ENCODE data around the gene CGA. TPM values are rescaled to one million over a fixed set of nuclear protein-coding genes. Genes with fewer than 3 reads are reported as not detected.

CGA gene
- total RNA-seq, 4 donors from 2014 or later, result not detected

DNA sequence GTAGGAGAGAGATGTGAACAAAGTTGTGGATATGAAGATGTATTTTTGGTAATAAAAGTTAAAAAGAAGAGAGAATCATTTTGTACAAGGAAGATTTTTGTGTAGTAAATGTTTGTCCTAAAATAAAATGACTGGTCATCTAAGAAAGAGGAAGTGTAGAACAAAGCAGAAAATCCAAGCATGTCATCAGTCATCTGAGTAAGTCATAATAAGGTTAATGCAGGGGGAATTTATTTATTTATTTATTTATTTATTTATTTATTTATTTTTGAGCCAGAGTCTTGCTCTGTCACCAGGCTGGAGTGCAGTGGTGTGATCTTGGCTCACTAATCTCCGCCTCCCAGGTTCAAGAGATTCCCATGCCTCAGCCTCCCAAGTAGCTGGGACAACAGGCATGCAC lies 15.7 kb upstream of the CGA start:
- no peak overlapping the region for H3K27ac ChIP-seq
- H3K9me3 ChIP-seq, result no peaks in the 10 kb centered on the region
- no peaks in the 10 kb centered on the region for H3K27me3 ChIP-seq
- no peaks in the 10 kb centered on the region for H3K36me3 ChIP-seq
- no peak overlapping the region for H3K4me3 ChIP-seq
- H3K4me1 ChIP-seq, result no peaks in the 10 kb centered on the region
- DNase-seq, result no peak
- intact Hi-C loops (cut with DNase I; ENCODE audit: low total_unique reads), result no loop called here
- TF ChIP-seq CTCF (IDR thresholded peaks at IDR 0.05) (no peak), POLR2A (IDR thresholded peaks at IDR 0.05) (no peak)

GRCh38 chr6:87105823-87106222 lies 10.9 kb upstream of the CGA start:
- no peak for DNase-seq
- H3K27me3 ChIP-seq, result no peaks in the 10 kb centered on the region
- TF ChIP-seq CTCF (IDR thresholded peaks at IDR 0.05) (no peak), POLR2A (IDR thresholded peaks at IDR 0.05) (no peak)
- no peaks in the 10 kb centered on the region for H3K9me3 ChIP-seq
- no peak overlapping the region for H3K27ac ChIP-seq
- H3K4me1 ChIP-seq, result no peaks in the 10 kb centered on the region
- intact Hi-C loops (cut with DNase I; ENCODE audit: low total_unique reads), result no loop called here
- H3K4me3 ChIP-seq, result no peak overlapping the region
- no peaks in the 10 kb centered on the region for H3K36me3 ChIP-seq

- H3K4me1 ChIP-seq, result no peaks in the 10 kb centered on the region
- H3K36me3 ChIP-seq, result no peaks in the 10 kb centered on the region
- no peak overlapping the region for H3K27ac ChIP-seq
- TF ChIP-seq CTCF (IDR thresholded peaks at IDR 0.05) (no peak), POLR2A (IDR thresholded peaks at IDR 0.05) (no peak)
- intact Hi-C loops (cut with DNase I; ENCODE audit: low total_unique reads), result no loop called here
- no peak overlapping the region for H3K4me3 ChIP-seq
- no peaks in the 10 kb centered on the region for H3K27me3 ChIP-seq
- no peak for DNase-seq
- no peaks in the 10 kb centered on the region for H3K9me3 ChIP-seq
Observed at GRCh38 chr6:87104667-87105066, 9.8 kb upstream of the CGA start.

- H3K9me3 ChIP-seq, result no peaks in the 10 kb centered on the region
- H3K4me3 ChIP-seq, result no peak overlapping the region
- H3K36me3 ChIP-seq, result no peaks in the 10 kb centered on the region
- H3K27me3 ChIP-seq, result no peaks in the 10 kb centered on the region
- DNase-seq, result no peak
- TF ChIP-seq POLR2A (IDR thresholded peaks at IDR 0.05) (no peak), CTCF (IDR thresholded peaks at IDR 0.05) (no peak)
- H3K4me1 ChIP-seq, result no peaks in the 10 kb centered on the region
- H3K27ac ChIP-seq, result no peak overlapping the region
- intact Hi-C loops (cut with DNase I; ENCODE audit: low total_unique reads), result no loop called here
Observed at GRCh38 chr6:87103977-87104601, 9.2 kb upstream of the CGA start.

- no peaks in the 10 kb centered on the region for H3K9me3 ChIP-seq
- intact Hi-C loops (cut with DNase I; ENCODE audit: low total_unique reads), result no loop called here
- H3K4me1 ChIP-seq, result no peaks in the 10 kb centered on the region
- no peaks in the 10 kb centered on the region for H3K27me3 ChIP-seq
- H3K4me3 ChIP-seq, result no peak overlapping the region
- no peaks in the 10 kb centered on the region for H3K36me3 ChIP-seq
- H3K27ac ChIP-seq, result no peak overlapping the region
- TF ChIP-seq POLR2A (IDR thresholded peaks at IDR 0.05) (no peak), CTCF (IDR thresholded peaks at IDR 0.05) (no peak)
- no peak for DNase-seq
Observed at GRCh38 chr6:87102151-87102621, 7.3 kb upstream of the CGA start.

All from uterus (tissue), 4 donors.